HG03520 (cell line): ENCODE measurements around the gene RABEP2.
"Not testable (repeated sequence)": the region's sequence is repeated elsewhere in the genome, so short reads cannot be mapped to it uniquely, and the experiment has no call there.

Experiments
- ATAC-seq: cut with Tn5 transposase; IDR thresholded peaks from one replicate; pipeline ENCODE4 v1.9.1; 2021; ENCODE audit warnings: mild to moderate bottlenecking, moderate library complexity; ENCODE audit not compliant: unreplicated experiment

Gene RABEP2

DNA sequence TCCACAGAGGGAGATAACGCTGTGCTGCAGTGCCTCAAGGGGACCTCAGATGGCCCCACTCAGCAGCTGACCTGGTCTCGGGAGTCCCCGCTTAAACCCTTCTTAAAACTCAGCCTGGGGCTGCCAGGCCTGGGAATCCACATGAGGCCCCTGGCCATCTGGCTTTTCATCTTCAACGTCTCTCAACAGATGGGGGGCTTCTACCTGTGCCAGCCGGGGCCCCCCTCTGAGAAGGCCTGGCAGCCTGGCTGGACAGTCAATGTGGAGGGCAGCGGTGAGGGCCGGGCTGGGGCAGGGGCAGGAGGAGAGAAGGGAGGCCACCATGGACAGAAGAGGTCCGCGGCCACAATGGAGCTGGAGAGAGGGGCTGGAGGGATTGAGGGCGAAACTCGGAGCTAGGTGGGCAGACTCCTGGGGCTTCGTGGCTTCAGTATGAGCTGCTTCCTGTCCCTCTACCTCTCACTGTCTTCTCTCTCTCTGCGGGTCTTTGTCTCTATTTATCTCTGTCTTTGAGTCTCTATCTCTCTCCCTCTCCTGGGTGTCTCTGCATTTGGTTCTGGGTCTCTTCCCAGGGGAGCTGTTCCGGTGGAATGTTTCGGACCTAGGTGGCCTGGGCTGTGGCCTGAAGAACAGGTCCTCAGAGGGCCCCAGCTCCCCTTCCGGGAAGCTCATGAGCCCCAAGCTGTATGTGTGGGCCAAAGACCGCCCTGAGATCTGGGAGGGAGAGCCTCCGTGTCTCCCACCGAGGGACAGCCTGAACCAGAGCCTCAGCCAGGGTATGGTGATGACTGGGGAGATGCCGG lies 7.5 kb upstream of the RABEP2 start:
- no peak for ATAC-seq

DNA sequence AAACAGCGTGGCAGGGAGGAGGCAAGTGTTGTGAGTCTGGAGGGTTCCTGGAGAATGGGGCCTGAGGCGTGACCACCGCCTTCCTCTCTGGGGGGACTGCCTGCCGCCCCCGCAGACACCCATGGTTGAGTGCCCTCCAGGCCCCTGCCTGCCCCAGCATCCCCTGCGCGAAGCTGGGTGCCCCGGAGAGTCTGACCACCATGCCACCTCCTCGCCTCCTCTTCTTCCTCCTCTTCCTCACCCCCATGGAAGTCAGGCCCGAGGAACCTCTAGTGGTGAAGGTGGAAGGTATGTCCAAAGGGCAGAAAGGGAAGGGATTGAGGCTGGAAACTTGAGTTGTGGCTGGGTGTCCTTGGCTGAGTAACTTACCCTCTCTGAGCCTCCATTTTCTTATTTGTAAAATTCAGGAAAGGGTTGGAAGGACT lies 6.8 kb upstream of the RABEP2 start, which contains the start of gene CD19:
Gene CD19 (plus strand): TSS at position 171 of the 425 bp plus-strand sequence. CDS start 30 bp downstream, at position 201.
- no peak for ATAC-seq

DNA sequence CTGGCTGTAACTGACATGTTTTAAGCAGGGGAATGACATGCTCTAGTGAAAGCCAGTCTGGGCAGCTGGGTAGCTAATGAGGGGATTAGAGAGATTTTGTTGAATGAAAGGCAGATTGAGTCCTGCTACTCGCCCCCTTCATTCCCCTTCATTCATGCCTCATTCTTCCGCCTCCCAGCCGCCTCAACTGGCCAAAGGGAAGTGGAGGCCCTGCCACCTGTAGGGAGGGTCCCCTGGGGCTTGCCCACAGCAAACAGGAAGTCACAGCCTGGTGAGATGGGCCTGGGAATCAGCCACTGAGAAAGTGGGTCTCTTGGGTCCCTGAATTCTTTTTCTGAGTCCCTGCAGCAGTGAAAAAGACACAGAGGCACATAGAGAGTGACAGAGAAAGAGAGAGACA lies 5.6 kb upstream of the RABEP2 start:
- ATAC-seq = no peak

DNA sequence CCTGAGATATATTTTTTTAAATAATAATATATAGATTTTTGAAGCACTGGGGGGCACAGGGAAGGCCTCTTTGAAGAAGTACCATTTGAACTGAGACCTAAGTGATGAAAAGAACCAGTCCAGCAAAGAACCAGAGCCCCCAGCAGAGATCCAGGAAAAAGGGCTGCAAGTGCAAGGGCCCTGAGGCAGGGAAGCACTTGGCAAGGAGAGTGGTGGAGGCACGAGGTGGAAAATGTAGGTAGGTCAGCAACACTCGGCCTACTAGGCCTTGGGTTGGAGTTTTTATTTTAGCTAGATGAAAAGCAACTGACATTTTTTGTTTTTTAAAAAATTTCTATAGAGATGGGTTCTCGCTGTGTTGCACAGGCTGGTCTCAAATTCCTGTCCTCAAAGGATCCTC lies 5.2 kb upstream of the RABEP2 start:
- ATAC-seq = no peak

DNA sequence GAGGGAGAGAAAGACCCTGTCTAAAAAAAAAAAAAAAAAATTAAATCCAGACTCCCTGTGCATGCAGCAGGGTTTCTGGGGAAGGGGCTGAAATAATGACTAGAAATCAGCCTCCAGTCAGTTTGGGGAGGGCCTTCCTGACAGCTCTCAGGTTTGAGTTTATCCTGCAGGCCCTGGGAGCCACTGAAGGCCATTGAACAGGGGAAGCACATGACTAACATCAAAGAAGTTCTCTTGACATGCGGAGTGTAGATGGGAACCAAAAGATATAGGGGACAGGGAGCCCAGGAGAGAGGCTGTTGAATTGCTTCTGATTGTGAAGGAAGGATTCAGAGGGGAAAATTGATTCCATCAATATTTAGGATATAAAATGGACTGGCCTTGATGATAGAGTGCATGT lies 2.8 kb upstream of the RABEP2 start:
- ATAC-seq = no peak

DNA sequence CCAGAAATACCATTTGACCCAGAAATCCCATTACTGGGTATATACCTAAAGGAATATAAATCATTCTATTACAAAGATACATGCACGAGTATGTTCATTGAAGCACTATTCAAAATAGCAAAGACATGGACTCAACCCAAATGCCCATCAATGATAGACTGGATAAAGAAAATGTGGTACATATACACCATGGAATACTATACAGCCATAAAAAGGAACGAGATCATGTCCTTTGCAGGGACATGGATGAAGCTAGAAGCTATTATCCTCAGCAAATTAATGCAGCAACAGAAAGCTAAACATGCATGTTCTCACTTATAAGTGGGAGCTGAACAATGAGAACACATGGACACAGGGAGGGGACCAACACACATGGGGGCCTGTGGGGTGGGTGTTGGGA lies 1.2 kb upstream of the RABEP2 start:
- not testable (repeated sequence) for ATAC-seq

DNA sequence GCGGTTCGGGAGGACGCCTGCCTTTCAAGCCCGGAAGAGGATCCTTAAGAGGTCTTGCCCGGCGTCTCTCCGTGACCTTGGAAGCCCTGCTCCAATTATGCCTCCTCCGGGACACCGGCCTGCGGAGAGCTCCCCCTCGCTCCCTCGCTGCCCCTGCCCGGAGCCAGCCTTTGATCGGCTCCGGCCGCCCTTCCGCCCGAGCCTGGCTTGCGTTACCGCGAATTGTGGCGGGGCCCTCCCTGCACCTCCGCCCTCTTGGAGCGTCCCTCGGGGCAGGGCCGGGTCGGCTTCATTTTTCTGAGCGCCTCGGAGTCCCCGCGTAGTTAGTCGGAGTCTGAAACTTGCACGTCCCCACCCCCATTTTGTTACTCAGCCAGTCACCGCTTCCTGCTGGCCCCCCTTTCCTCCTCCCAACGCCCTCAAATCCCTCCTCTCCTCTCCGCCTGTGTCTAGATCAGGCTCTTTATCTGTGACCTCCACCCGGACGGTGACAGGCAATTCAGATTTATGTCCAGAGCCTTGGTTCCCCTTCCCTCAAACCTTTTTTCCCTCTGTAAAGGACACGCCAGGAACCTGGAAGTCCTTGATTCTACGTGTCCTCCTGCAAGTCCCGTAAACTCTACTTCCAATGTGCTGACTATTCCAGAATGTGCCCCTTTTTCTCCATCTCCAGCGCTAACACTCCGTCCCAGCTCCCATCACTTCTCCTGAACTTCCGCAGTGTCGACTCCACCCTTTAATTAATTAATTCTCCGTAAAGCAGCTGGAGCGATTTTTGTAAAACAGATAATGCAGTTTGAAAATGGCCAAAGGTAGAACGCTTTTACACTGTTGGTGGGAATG lies 569 bp upstream of the RABEP2 start:
- ATAC-seq = peak; percentile 27

DNA sequence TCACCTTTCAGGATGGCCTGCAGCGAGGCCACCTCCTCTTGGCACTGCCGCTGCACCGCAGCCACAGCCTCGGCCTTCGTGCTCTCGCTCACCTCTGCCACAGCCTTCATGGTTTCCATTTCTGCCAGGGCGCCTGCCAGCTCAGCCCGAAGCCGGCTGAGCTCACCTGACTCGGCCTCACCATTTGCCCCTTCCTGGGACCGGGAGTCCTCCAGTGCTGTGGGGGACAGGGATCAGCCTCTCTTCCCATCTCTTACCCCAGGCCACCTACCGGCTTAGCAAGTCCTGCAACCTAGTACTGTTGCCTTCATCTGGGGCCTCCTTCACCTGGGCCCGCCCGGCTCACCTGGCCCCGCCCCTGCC lies 658 bp downstream of the RABEP2 start:
- ATAC-seq = peak; percentile 10

DNA sequence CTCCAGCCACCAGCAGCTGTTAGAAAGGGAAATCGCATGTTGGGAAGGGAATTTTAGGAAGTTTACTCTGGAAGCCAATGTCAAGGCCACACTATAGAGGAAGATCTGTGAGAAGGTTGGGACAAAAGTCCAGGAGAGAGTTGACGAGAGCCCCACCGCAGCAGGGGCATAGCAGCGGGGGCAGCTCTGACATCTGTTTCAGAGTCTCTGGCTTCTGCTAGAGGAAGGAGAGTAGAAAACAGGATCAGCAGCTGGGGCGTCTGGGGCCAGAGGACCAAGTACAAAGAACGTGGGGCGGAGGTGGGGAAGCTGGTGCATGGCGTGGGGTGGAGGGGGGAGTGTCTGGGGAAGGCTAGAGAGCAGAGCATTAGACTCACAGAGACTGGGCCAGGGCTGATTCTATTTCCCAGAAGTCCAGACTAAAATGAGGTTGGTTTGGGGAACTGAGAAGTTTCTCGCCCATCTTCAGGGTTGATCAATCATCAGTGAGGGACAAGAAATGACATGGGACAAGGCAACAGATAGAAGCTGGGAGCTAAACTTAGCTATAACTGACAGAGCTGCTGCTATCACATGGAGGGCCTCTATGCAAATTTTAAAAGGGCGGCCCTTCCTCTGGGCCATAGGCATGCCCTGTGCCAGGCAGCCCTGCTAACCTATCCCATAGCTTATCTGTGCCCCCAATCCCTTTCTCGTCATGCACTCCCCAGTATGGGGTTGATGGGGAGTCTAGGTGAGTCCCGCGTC lies 1.2 kb downstream of the RABEP2 start:
- ATAC-seq = peak; percentile 48

DNA sequence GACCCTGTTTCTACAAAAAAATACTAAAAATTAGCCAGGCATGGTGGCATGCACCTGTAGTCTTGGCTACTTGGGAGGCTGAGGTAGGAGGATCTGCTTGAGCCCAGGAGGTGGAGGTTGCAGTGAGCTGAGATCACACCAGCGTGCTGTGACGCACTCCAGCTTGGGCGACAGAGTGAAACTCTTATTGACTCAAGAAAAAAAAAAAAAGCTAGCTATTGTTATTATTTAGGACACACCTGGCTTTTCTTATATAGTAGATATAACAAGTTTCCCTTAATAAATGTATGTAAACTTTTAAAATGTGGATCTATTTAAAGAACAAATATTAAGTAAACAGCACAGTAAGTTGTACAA lies 1.8 kb downstream of the RABEP2 start:
- no peak for ATAC-seq

DNA sequence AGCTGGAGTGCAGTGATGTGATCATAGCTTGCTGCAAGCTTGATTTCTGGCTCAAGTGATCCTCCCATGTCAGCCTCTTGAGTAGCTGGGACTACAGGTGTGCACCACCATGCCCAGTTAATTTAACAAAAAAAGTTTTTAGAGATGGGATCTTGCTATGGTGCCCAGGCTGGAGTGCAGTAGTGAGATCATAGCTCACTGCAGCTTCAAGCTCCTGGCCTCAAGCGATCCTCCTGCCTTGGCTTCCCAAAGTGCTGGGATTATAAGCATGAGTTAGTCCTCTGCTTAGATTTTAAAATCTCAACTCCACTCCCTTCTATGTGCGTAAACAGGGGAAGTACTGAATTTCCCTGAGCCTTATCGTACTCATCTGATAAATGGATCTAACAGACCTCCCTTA lies 6.3 kb downstream of the RABEP2 start:
- ATAC-seq = no peak

DNA sequence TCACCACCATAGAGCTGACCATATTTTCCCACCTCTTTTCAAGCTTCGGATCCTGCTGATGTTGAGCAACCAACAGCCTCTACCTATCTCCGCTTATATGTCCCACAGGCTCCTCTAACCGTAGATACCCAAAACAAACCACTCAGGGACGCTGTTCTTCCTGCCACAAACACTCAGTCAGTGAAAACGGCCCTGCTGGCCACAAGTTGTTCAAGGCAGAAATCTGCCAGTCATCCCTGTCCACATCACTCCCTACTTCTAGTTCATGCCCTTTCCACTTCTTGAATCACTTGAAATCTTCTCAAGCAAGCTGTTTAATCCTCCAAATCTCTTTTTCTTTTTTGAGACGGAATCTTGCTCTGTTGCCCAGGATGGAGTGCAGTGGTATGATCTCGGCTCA lies 7.9 kb downstream of the RABEP2 start:
- ATAC-seq = no peak

DNA sequence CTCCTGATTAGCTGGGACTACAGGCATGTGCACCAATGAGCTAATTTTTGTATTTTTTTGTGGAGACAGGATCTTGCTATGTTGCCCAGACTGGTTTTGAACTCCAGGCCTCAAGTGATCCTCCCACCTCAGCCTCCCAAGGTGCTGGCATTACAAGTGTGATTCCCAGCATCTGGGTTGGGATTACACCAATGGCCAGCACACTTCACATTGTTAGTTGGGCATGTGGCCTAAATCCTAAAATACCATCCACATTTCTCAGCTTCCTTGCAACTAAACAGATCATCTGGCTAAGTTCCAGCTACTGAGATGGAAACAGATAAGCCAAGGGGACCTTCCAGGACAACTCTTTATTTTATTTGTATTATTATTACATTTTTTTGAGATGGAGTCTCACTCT lies 9.9 kb downstream of the RABEP2 start:
- no peak for ATAC-seq

DNA sequence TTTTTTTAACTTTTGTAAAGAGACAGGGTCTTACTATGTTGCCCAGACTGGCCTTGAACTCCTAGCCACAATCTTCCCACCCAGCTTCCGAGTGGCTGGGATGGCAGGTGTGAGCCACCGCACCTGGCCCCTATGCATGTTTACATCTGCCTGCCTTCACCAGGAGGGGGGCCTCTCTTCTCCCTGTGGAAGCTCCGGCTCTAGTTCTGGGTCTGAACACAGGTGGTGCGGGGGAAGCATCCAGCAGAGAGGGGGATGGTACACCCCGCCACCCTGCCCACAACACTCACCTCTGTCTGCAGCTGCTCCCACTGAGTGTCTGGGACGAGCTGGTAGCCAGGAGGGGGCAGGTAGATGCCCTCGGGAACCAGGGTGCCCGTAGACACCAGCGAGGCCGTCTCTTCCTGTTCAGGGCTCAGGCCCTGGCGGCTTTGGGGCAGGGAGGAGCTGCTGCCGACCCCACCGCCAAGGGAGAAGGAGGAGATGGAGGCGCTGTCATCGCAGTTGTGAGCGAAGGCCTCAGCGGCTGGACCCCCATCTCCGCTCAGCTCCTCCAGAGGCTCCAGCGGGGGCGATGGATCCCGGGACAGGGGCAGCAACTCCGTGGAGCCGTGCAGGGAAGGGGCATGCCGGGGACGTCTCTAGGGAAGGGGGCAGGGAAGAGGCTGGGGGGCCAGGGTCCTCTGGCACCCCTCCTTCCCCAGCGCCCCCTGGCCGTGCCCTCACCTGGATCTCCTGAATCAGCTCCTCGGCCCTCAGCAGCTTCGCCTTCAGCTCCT lies 10.9 kb downstream of the RABEP2 start:
- ATAC-seq = no peak

DNA sequence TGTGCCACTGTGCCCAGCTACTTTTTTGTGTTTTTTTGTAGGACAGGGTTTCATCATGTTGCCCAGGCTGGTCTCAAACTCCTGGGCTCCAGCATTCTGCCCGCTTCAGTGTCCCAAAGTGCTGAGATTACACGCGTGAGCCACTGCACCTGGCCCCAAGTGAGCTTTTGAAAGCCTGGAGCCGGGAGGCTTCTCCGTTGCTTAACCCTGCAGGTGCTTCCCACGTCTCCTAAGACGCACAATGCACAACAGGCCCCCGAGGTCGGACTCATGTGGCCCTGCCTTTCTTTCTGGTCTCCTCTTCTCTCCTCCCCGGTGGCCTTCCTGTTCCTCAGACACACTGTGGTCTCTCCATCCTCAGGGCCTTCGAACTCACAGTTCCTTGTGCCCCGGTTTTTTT lies 12.5 kb downstream of the RABEP2 start:
- no peak for ATAC-seq

DNA sequence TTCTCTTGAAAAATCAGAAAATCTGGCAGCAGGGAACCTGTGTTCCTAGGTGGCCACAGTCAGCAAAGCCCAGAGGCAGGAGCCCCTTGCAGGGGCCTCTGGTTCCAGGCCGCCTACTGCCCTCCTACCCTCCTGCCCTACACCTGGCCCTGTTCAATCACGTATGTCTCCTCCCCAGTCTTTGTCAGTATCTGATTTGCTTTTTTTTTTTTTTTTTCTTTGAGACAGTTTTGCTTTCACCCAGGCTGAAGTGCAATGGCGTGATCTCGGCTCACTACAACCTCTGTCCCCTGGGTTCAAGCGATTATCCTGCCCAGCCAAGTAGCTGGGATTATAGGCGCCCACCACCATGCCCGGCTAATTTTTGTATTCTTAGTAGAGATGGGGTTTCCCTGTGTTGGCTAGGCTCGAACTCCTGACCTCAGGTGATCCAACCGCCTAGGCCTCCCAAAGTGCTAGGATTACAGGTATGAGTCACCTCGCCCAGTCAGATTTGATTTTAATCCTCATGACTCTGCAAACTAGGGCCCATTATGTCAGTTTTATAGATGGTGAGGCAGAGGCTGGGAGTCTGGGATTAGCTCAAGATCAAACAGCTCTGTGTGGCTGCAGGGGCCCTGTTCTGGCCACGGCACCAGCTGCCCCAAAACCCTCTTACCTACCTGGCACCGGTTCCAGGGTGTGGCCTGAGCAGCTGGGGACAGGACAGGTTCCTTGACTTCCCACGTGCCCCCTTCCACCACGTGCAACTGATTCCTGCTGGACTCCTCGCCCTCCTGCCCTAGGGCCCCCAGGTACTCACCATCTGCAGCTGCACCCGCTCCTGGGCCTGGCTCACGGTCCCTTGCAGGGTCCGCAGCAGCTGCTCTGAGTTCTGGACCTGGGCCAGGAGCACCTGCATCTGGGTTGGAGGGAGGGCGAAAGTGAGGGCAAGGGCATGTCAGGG lies 14.7 kb downstream of the RABEP2 start:
- no peak for ATAC-seq

DNA sequence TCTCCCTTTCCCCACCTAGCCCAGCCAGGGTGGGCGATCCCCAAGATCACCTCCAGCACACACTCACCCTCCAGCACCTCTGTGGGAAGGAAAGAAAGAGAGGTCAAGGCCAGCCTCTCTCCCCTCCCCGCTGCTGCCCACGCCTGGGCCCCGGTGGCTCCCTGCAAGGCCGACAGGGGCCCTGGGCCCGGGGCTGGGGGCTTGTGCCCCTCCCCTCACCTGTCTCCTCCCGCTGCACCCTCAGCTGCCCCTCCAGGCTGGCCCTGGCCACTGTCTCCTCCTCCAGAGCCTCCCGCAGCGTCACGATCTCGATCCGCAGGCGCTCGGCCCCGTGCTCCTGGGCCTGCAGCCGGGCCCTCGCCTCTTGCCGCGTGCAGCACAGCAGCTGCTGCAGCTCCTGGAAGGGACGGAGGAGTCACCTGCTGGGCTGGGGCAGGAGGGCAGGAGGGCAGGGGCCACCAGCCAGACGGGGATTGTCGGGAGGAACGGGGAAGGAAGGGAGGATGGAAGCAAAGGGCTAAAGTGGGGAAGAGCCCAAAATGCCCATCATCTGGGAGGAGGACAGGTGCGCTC lies 19.2 kb downstream of the RABEP2 start:
- no peak for ATAC-seq

DNA sequence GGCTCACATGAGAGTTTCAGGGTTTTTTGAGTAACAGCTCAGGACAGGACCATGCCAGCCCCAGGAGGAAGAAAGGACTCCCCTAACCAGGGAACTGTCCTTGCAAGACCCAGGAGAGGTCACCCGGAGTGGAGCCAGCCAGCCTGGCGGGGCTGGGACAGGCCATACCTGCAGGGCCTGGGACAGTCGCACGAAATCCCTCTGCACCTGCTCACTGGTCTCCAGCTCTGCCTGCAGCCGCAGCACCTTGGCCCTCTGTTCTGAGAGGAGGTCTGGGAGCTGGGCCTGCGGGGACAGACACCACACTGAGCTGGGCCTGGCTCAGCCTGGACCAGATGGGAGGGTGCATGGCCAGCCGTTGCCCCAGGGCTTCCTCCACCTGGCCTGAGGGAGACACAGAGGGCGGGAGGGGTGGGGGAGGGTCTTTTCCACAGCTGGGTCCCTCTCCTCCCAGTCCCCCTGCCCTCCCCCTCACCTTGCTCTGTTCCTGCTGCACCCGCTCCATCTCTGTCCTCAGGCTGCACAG lies 19.7 kb downstream of the RABEP2 start:
- ATAC-seq = no peak

DNA sequence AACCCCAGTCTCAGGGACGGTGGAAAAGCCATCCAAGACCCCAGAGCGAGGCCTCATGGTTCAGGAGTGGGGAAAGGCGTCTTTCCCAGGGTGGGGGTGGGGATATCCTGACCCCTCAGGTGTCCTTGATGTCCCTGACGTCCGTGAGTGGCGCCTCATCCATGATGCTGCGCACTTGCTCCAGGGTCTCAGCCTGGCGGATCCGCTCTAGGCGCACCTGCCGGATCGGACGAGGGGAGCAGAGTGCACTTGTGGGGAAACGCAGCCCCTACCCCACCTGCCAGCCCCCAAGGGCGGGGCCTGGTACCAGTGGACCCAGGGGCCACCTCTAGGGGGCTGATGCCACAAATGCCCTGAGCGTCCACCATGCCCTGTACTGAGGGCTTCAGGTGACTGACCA lies 20.2 kb downstream of the RABEP2 start:
- no peak for ATAC-seq
